GM20000 (cell line): Measurements from ENCODE around the gene YBX3.

Source experiments
- DNase-seq: peaks from one replicate; pipeline ENCODE4 v3.0.0; 2012; ENCODE audit warnings: low spot score
- TF ChIP-seq, protein P1 (sequence below): IDR thresholded peaks from 2 replicates; pipeline ENCODE4 v1.5.1; 2012; ENCODE audit warnings: mild to moderate bottlenecking, control low read depth; ENCODE audit errors: extremely low read depth, missing control alignments

The YBX3 gene

DNA sequence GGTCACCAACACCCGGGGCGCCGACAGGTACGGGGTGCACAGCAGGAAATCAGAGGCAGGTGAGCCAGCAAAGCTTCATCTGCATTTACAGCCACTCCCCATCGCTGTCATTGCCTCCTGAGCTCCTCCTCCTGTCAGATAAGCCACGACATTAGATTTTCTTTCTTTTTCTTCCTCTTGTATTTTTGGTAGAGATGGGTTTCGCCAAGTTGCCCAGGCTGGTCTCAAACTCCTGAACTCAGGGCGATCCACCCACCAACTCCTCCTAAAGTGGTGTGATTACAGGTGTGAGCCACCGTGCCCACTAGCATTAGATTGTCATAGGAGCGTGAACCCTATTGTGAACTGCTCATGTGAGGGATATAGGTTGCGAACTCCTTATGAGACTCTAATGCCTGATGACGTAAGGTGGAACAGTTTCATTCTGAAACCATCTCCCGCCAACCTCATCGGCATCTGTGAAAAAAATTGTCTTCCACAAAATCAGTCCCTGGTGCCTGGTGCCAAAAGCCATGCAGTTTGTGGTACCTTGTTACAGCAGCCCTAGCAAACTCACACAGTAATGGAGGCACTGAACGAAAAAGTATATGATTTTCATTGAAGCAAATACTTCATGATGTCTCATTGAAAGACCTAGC is 50.8 kb downstream of the YBX3 start:
- DNase-seq, result no peak

DNA sequence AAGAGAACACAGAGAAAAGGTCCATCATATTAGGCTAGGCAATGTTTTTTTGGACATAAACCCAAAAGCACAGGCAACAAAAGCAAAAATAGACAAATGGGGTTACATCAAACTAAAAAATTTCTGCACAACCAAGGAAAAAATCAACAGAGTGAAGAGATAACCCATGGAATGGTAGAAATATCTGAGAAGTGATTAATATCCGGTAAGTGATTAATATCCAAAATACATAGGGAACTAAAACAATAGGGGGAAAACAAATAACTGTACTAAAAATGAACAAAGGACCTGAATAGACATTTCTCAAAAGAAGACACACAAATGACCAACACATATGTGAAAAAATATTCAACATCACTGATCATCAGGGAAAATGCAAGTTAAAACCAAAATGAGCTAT is 53.6 kb downstream of the YBX3 start:
- TF ChIP-seq, protein P1, sequence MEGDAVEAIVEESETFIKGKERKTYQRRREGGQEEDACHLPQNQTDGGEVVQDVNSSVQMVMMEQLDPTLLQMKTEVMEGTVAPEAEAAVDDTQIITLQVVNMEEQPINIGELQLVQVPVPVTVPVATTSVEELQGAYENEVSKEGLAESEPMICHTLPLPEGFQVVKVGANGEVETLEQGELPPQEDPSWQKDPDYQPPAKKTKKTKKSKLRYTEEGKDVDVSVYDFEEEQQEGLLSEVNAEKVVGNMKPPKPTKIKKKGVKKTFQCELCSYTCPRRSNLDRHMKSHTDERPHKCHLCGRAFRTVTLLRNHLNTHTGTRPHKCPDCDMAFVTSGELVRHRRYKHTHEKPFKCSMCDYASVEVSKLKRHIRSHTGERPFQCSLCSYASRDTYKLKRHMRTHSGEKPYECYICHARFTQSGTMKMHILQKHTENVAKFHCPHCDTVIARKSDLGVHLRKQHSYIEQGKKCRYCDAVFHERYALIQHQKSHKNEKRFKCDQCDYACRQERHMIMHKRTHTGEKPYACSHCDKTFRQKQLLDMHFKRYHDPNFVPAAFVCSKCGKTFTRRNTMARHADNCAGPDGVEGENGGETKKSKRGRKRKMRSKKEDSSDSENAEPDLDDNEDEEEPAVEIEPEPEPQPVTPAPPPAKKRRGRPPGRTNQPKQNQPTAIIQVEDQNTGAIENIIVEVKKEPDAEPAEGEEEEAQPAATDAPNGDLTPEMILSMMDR, result no peak
- no peak for DNase-seq

More for the DNA sequence above, 50.8 kb downstream of the YBX3 start:
- TF ChIP-seq, protein P1, result no peak

DNA sequence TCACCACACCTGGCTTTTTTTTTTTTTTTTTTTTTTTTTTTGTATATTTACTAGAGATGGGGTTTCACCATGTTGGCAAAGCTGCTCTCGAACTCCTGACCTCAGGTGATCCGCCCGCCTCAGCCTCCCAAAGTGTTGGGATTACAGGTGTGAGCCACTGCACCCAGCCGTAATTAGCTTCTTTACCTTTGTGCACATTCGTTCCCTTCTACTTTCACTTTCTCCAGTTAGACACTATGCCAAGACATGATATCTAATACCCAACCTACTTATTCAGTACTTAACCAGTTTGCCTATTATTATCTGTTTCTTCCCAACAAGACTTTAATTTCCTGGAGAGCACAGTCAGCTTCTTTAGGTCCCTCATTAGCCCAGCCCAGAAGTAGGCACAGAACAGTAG is 54.6 kb downstream of the YBX3 start:
- TF ChIP-seq, protein P1, result no peak
- DNase-seq, result no peak

DNA sequence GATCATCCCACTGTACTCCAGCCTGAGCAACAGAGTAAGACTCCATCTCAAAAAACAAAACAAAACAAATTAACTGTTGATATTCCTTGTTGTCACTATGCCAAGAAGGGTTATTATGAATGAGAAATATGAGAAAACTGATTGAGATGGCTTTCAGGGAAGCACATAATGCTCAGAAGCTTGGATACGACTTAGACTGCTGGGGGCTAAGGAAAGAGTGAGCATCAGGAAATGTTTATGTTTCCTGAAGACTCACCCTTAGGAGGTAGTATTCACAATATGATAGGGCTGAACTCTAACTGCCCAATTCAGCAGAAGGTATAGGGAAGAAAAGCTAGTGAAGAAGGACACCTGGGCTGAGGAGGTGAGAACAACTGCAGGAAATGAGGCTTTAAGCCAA is 55.5 kb downstream of the YBX3 start:
- no peak for DNase-seq

DNA sequence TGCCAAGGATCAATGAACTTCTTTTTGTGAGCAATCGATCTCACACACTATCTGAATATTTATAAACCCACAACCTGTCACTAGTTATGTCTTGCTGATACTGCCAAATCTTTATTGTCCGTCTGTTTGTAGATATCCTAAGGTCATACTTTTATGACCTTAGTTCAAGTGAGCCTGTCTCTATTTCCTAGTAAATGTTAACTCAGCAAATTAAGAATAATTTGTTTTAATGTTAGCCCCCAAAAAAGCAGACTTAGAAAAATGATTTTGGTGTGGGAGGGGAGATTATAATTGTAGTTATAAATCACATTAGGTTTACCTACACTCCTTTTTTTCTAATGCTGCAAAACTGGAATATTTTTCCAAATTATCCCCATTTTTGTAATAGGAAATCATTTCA is 58.6 kb downstream of the YBX3 start:
- DNase-seq, result no peak
- TF ChIP-seq, protein P1, result no peak

More for the DNA sequence above, 55.5 kb downstream of the YBX3 start:
- TF ChIP-seq, protein P1, result no peak

DNA sequence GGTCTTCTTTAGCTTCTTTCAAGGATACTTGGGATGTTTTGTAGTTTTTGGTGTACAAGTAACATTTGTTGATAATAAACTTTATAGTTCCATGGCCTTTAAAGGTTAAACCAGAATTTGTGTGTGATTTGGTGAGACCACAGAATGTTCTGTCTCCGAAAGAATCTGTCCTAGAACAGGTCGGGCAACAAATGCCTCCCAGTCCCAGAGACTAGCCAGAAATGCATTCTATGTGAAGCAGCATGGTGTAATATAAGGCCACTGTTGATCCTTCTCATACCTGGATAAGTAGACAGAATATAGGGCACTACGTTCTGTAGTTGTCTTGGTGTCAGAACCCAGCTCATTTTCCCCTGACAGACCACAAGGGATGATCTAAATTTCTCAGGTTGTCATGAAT is 59.3 kb downstream of the YBX3 start:
- TF ChIP-seq, protein P1, result no peak
- DNase-seq, result no peak

DNA sequence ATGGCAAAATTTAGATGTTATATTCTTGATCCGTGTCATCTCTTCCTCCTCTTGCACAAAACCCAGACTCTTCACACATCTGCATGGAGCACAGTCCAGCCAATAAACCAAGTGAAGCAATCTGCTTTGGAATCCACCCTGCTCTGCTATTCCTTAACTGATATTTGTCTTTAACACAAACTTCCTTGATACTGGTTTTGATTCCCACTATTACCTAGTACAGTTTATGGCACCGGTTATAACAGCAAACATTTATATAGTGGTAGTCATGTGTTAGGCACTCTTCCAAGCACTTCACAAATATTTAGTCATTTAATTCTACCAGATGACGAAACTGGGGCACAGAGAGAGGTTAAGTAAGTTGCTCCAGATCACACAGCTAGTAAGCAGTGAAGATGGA is 61.8 kb downstream of the YBX3 start:
- DNase-seq, result no peak
- TF ChIP-seq, protein P1, result no peak
